ENCODE results near the gene IFNA1. TPM values are rescaled to one million over a fixed set of nuclear protein-coding genes. Genes with fewer than 3 reads are reported as not detected.

IFNA1 gene
- total RNA-seq, 4 donors from 2014 or later: not detected

- no peak overlapping the region for H3K27ac ChIP-seq
- peaks cover 77% of the 10 kb centered on the region for H3K27me3 ChIP-seq
- DNase-seq: no peak
- no peak overlapping the region for H3K4me3 ChIP-seq
- H3K9me3 ChIP-seq: no peaks in the 10 kb centered on the region
- in situ Hi-C loops (cut with MboI; ENCODE audit: low pct_ligation_motif_present in 1 of 4, low pct_unique_long_range_greater_than_20kb in 1 of 4, low sequenced_read_pairs in 3 of 4) (loop anchor here in 2 of 4 donors (10.0 kb wide), 1 partner anchor 75 kb away; no protein-coding TSS in a partner anchor), intact Hi-C loops (cut with DNase I; ENCODE audit: low total_unique reads) (loop anchor here (5.0 kb wide), 1 partner anchor 73 kb away; no protein-coding TSS in a partner anchor)
- peaks cover 5 to 22% (median 14%) of the 10 kb centered on the region in 4 donors for H3K4me1 ChIP-seq
- no peaks in the 10 kb centered on the region for H3K36me3 ChIP-seq
- 36 to 48% methylated on average over 2 to 3 of the region's 3 CpGs for WGBS, 2 donors (ENCODE audit: low coverage in 1 of 2)
- TF ChIP-seq, protein P1, sequence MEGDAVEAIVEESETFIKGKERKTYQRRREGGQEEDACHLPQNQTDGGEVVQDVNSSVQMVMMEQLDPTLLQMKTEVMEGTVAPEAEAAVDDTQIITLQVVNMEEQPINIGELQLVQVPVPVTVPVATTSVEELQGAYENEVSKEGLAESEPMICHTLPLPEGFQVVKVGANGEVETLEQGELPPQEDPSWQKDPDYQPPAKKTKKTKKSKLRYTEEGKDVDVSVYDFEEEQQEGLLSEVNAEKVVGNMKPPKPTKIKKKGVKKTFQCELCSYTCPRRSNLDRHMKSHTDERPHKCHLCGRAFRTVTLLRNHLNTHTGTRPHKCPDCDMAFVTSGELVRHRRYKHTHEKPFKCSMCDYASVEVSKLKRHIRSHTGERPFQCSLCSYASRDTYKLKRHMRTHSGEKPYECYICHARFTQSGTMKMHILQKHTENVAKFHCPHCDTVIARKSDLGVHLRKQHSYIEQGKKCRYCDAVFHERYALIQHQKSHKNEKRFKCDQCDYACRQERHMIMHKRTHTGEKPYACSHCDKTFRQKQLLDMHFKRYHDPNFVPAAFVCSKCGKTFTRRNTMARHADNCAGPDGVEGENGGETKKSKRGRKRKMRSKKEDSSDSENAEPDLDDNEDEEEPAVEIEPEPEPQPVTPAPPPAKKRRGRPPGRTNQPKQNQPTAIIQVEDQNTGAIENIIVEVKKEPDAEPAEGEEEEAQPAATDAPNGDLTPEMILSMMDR (IDR thresholded peaks at IDR 0.05): no peak
- TF ChIP-seq POLR2AphosphoS5 (IDR thresholded peaks at IDR 0.05) (no peak), EP300 (IDR thresholded peaks at IDR 0.05; ENCODE audit: low read depth) (no peak), POLR2A (IDR thresholded peaks at IDR 0.05) (no peak)
Measured at GRCh38 chr9:21399956-21400355, 40.3 kb upstream of the IFNA1 start.

- TF ChIP-seq, protein P1 (IDR thresholded peaks at IDR 0.05): no peak
- TF ChIP-seq EP300 (IDR thresholded peaks at IDR 0.05; ENCODE audit: low read depth) (no peak), POLR2A (IDR thresholded peaks at IDR 0.05) (no peak), POLR2AphosphoS5 (IDR thresholded peaks at IDR 0.05) (no peak)
- DNase-seq: no peak
- Histone ChIP-seq H3K4me1 (peaks cover 5 to 14% (median 12%) of the 10 kb centered on the region in 4 donors), H3K9me3 (no peaks in the 10 kb centered on the region), H3K27me3 (peaks cover 50% of the 10 kb centered on the region), H3K36me3 (no peaks in the 10 kb centered on the region), H3K27ac (no peak overlapping the region), H3K4me3 (peak overlapping the region in 3 of 4 donors; percentile 15 to 45 (median 23))
- intact Hi-C loops (cut with DNase I; ENCODE audit: low total_unique reads) (no loop called here), in situ Hi-C loops (cut with MboI; ENCODE audit: low pct_ligation_motif_present in 1 of 4, low pct_unique_long_range_greater_than_20kb in 1 of 4, low sequenced_read_pairs in 3 of 4) (no loop called here)
- 9 to 20% methylated on average over 2 to 46 of the region's 53 CpGs for WGBS, 2 donors (ENCODE audit: low coverage in 1 of 2)
Measured at GRCh38 chr9:21402386-21403251, 37.6 kb upstream of the IFNA1 start.

- no peak for DNase-seq
- intact Hi-C loops (cut with DNase I; ENCODE audit: low total_unique reads): no loop called here
- Histone ChIP-seq H3K27me3 (peaks cover 37% of the 10 kb centered on the region), H3K36me3 (no peaks in the 10 kb centered on the region), H3K4me3 (no peak overlapping the region), H3K9me3 (no peaks in the 10 kb centered on the region), H3K4me1 (peaks cover 5 to 14% (median 12%) of the 10 kb centered on the region in 4 donors), H3K27ac (no peak overlapping the region)
- in situ Hi-C loops (cut with MboI; ENCODE audit: low pct_ligation_motif_present in 1 of 4, low pct_unique_long_range_greater_than_20kb in 1 of 4, low sequenced_read_pairs in 3 of 4): no loop called here
- TF ChIP-seq, protein P1 (IDR thresholded peaks at IDR 0.05): no peak
- TF ChIP-seq POLR2AphosphoS5 (IDR thresholded peaks at IDR 0.05) (no peak), POLR2A (IDR thresholded peaks at IDR 0.05) (no peak), EP300 (IDR thresholded peaks at IDR 0.05; ENCODE audit: low read depth) (no peak)
- WGBS, 2 donors (ENCODE audit: low coverage in 1 of 2): 51 to 52% methylated on average over 3 of the region's 3 CpGs
Measured at GRCh38 chr9:21404146-21404545, 36.1 kb upstream of the IFNA1 start.

- Histone ChIP-seq H3K4me1 (peaks cover 0 to 4% (median 2%) of the 10 kb centered on the region in 4 donors), H3K27ac (no peak within 1 kb of the TSS), H3K27me3 (no peaks in the 10 kb centered on the region), H3K9me3 (no peaks in the 10 kb centered on the region), H3K4me3 (no peak within 1 kb of the TSS), H3K36me3 (no peaks in the 10 kb centered on the region)
- TF ChIP-seq, protein P1 (IDR thresholded peaks at IDR 0.05): no peak
- TF ChIP-seq POLR2AphosphoS5 (IDR thresholded peaks at IDR 0.05): no peak
- TF ChIP-seq EP300 (IDR thresholded peaks at IDR 0.05; ENCODE audit: low read depth): no peak
- TF ChIP-seq POLR2A (IDR thresholded peaks at IDR 0.05): no peak
- no peak for DNase-seq
- 69 to 100% methylated on average over 1 of the region's 1 CpG for WGBS, 2 donors (ENCODE audit: low coverage in 1 of 2)
- intact Hi-C loops (cut with DNase I; ENCODE audit: low total_unique reads): no loop called here
- in situ Hi-C loops (cut with MboI; ENCODE audit: low pct_ligation_motif_present in 1 of 4, low pct_unique_long_range_greater_than_20kb in 1 of 4, low sequenced_read_pairs in 3 of 4): no loop called here
Measured at GRCh38 chr9:21408817-21409216, 31.4 kb upstream of the IFNA1 start, which contains the start of gene IFNA8. Gene IFNA8 (plus strand): TSS chr9:21409117. CDS start chr9:21409177, 60 bp downstream.

Data from transverse colon (tissue), 4 donors.